Measurements from ENCODE around the gene EPHB1. TPM values are rescaled to one million over a fixed set of nuclear protein-coding genes. Genes with fewer than 3 reads are reported as not detected.
A peak's percentile ranks its signal among the peaks of the same experiment; 100 is the strongest.

Gene EPHB1
- total RNA-seq, 2 donors from 2014 or later, result 0.59 to 0.62 TPM

GRCh38 chr3:135267487-135267886, 472.4 kb downstream of the EPHB1 start:
- H3K4me1 Mint-ChIP-seq (ENCODE audit: low read depth in 2 of 2), result no peaks in the 10 kb centered on the region
- no peak overlapping the region for H3K4me3 Mint-ChIP-seq
- H3K27me3 Mint-ChIP-seq, result no peaks in the 10 kb centered on the region
- H3K9me3 Mint-ChIP-seq, result peaks cover 25% of the 10 kb centered on the region
- no peak for DNase-seq (ENCODE audit: low spot score)
- no peak for ATAC-seq
- no peak overlapping the region for H3K27ac Mint-ChIP-seq
- no peaks in the 10 kb centered on the region for H3K36me3 Mint-ChIP-seq

- ATAC-seq, result no peak
- H3K4me1 Mint-ChIP-seq (ENCODE audit: low read depth in 2 of 2), result no peaks in the 10 kb centered on the region
- no peak overlapping the region for H3K4me3 Mint-ChIP-seq
- no peak overlapping the region for H3K27ac Mint-ChIP-seq
- no peak for DNase-seq (ENCODE audit: low spot score)
- H3K9me3 Mint-ChIP-seq, result peaks cover 20% of the 10 kb centered on the region
- H3K36me3 Mint-ChIP-seq, result no peaks in the 10 kb centered on the region
- H3K27me3 Mint-ChIP-seq, result no peaks in the 10 kb centered on the region
Measured at GRCh38 chr3:135268941-135269532, 474.0 kb downstream of the EPHB1 start.

DNA sequence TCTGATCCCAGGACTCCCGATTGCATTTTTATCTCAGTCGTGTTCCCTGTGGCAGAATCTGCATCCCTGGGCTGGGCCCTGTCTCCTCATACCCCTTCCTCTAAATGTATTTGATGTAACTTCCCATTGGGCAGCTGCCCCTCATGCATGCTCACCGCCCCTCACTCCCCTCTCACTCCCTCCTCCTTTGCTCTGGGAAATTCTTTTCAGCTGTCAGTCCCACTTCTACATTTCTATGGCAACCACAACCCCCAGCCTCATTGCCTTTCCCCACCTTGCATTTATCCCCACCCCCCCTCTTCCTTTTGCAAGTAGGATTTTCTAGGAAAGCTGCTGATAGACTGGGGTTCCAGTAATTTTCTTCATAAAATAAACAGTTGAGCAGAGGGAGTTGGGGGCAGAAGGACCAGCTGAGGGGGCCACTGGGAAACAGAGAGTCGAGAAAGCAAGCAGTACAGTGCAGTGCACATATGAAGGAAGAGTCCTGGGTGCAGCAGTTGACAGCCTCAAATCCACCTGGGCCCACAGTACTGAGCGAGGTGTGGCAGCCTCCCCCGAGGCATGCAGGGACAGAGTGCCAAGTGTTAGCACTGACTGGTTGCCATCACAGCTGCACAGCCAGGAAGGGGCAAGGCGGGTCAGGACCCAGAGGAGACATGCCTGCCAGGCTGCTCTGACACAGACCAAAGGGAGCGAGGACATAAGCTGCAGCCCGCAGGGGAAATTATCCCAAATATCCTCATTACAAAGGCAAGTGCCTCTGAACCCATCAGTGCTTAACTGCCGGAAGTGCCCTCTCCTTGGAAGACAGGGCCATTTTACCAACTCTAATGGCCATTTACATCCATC, 476.3 kb downstream of the EPHB1 start:
- no peak overlapping the region for H3K27ac Mint-ChIP-seq
- H3K4me3 Mint-ChIP-seq, result no peak overlapping the region
- DNase-seq (ENCODE audit: low spot score), result no peak
- H3K4me1 Mint-ChIP-seq (ENCODE audit: low read depth in 2 of 2), result no peaks in the 10 kb centered on the region
- no peak for ATAC-seq
- H3K9me3 Mint-ChIP-seq, result peaks cover 6% of the 10 kb centered on the region
- no peaks in the 10 kb centered on the region for H3K36me3 Mint-ChIP-seq
- no peaks in the 10 kb centered on the region for H3K27me3 Mint-ChIP-seq

GRCh38 chr3:135272026-135272669, 477.1 kb downstream of the EPHB1 start:
- Mint-ChIP-seq H3K36me3 (no peaks in the 10 kb centered on the region), H3K4me3 (no peak overlapping the region), H3K9me3 (peaks cover 6% of the 10 kb centered on the region), H3K27me3 (no peaks in the 10 kb centered on the region), H3K27ac (no peak overlapping the region), H3K4me1 (ENCODE audit: low read depth in 2 of 2) (no peaks in the 10 kb centered on the region)
- no peak for ATAC-seq
- DNase-seq (ENCODE audit: low spot score), result no peak

GRCh38 chr3:135292162-135292561, 497.1 kb downstream of the EPHB1 start:
- ATAC-seq (no peak), DNase-seq (ENCODE audit: low spot score) (no peak)
- H3K4me1 Mint-ChIP-seq (ENCODE audit: low read depth in 2 of 2), result no peaks in the 10 kb centered on the region
- H3K27me3 Mint-ChIP-seq, result no peaks in the 10 kb centered on the region
- no peak overlapping the region for H3K27ac Mint-ChIP-seq
- peaks cover 8% of the 10 kb centered on the region for H3K9me3 Mint-ChIP-seq
- H3K36me3 Mint-ChIP-seq, result no peaks in the 10 kb centered on the region
- no peak overlapping the region for H3K4me3 Mint-ChIP-seq

DNA sequence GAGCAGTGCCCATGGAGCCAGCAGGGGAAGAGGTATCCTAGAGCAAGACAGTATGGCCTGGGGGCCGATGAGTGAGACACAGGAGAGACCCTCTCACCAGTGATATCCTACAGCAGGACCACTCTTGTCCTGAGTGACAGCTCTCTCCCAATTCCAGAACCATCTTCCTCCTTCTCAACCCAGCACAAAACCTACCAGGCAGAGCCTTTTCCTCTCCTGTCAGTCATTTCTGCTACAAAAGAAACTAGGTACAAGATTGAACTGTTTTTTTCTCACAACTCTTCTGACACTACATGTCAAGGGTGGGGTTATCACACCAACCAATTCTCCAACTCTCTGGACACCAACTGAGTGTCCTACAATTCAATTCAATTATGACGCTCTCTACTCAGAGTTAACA, 506.6 kb downstream of the EPHB1 start:
- DNase-seq (ENCODE audit: low spot score) (no peak), ATAC-seq (peak in 1 of 2 donors; percentile 32)
- Mint-ChIP-seq H3K27ac (no peak overlapping the region), H3K27me3 (no peaks in the 10 kb centered on the region), H3K9me3 (peaks cover 9% of the 10 kb centered on the region), H3K4me1 (ENCODE audit: low read depth in 2 of 2) (no peaks in the 10 kb centered on the region), H3K4me3 (no peak overlapping the region), H3K36me3 (no peaks in the 10 kb centered on the region)

DNA sequence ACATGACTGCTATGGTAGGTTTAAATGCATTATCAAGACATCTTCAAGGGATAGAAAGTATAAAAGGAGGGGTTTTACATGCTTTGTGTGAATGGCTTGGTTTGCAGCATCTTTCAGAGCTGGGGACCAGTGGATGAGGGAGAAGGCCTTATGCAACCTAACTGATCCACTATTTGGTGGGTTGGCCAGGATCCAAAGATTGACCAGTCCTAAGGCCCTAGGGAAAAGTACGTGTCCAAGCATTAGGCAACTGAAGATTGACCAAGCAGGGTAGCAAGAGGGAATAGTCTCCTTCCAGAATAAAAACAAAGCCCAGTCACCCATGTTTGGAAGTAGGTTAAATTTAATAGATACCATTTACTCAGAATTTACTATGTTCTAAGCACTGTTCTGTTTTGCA, 509.3 kb downstream of the EPHB1 start:
- H3K27me3 Mint-ChIP-seq, result no peaks in the 10 kb centered on the region
- ATAC-seq, result no peak
- H3K27ac Mint-ChIP-seq, result no peak overlapping the region

More for the DNA sequence above, 509.3 kb downstream of the EPHB1 start:
- Mint-ChIP-seq H3K4me3 (no peak overlapping the region), H3K36me3 (no peaks in the 10 kb centered on the region), H3K4me1 (ENCODE audit: low read depth in 2 of 2) (no peaks in the 10 kb centered on the region), H3K9me3 (peaks cover 12% of the 10 kb centered on the region)
- DNase-seq (ENCODE audit: low spot score), result no peak

Other genes starting within 250 kb of the EPHB1 start
- not detected for gene KY, start 144.2 kb upstream of the EPHB1 start, total RNA-seq